ENCODE data around the gene STXBP4. TPM values are rescaled to one million over a fixed set of nuclear protein-coding genes. Genes with fewer than 3 reads are reported as not detected.

The STXBP4 gene
- total RNA-seq, 1 donor from 2014 or later: 9.4 TPM

GRCh38 chr17:55124730-55125360 lies 156.3 kb downstream of the STXBP4 start:
- Histone ChIP-seq H3K36me3 (ENCODE audit: control insufficient read depth in 3 of 3, insufficient read depth in 3 of 3, low read length in 3 of 3) (no peaks in the 10 kb centered on the region), H3K9ac (ENCODE audit: low read depth in 1 of 3, low read length in 3 of 3) (no peak overlapping the region), H3K9me3 (ENCODE audit: control insufficient read depth in 3 of 3, low read length in 3 of 3) (no peaks in the 10 kb centered on the region), H3K4me1 (ENCODE audit: control insufficient read depth in 3 of 3, insufficient read depth in 3 of 3, low read length in 3 of 3) (no peaks in the 10 kb centered on the region), H3K27me3 (ENCODE audit: control insufficient read depth in 3 of 3, insufficient read depth in 3 of 3, low read length in 3 of 3) (no peaks in the 10 kb centered on the region), H3K27ac (ENCODE audit: low read depth, low read length) (no peak overlapping the region), H3K4me3 (ENCODE audit: low read length in 3 of 3) (no peak overlapping the region)

- Histone ChIP-seq H3K4me3 (ENCODE audit: low read length in 3 of 3) (no peak overlapping the region), H3K4me1 (ENCODE audit: control insufficient read depth in 3 of 3, insufficient read depth in 3 of 3, low read length in 3 of 3) (no peaks in the 10 kb centered on the region), H3K27ac (ENCODE audit: low read depth, low read length) (no peak overlapping the region), H3K9me3 (ENCODE audit: control insufficient read depth in 3 of 3, low read length in 3 of 3) (no peaks in the 10 kb centered on the region), H3K9ac (ENCODE audit: low read depth in 1 of 3, low read length in 3 of 3) (no peak overlapping the region), H3K27me3 (ENCODE audit: control insufficient read depth in 3 of 3, insufficient read depth in 3 of 3, low read length in 3 of 3) (no peaks in the 10 kb centered on the region), H3K36me3 (ENCODE audit: control insufficient read depth in 3 of 3, insufficient read depth in 3 of 3, low read length in 3 of 3) (no peaks in the 10 kb centered on the region)
Observed at GRCh38 chr17:55133583-55133982, 165.0 kb downstream of the STXBP4 start.

- Histone ChIP-seq H3K9ac (ENCODE audit: low read depth in 1 of 3, low read length in 3 of 3) (no peak overlapping the region), H3K4me1 (ENCODE audit: control insufficient read depth in 3 of 3, insufficient read depth in 3 of 3, low read length in 3 of 3) (no peaks in the 10 kb centered on the region), H3K27ac (ENCODE audit: low read depth, low read length) (no peak overlapping the region), H3K27me3 (ENCODE audit: control insufficient read depth in 3 of 3, insufficient read depth in 3 of 3, low read length in 3 of 3) (no peaks in the 10 kb centered on the region), H3K4me3 (ENCODE audit: low read length in 3 of 3) (no peak overlapping the region), H3K36me3 (ENCODE audit: control insufficient read depth in 3 of 3, insufficient read depth in 3 of 3, low read length in 3 of 3) (no peaks in the 10 kb centered on the region), H3K9me3 (ENCODE audit: control insufficient read depth in 3 of 3, low read length in 3 of 3) (no peaks in the 10 kb centered on the region)
Observed at GRCh38 chr17:55134486-55135157, 166.1 kb downstream of the STXBP4 start.

- H3K27me3 ChIP-seq (ENCODE audit: control insufficient read depth in 3 of 3, insufficient read depth in 3 of 3, low read length in 3 of 3): no peaks in the 10 kb centered on the region
- H3K9me3 ChIP-seq (ENCODE audit: control insufficient read depth in 3 of 3, low read length in 3 of 3): no peaks in the 10 kb centered on the region
- H3K36me3 ChIP-seq (ENCODE audit: control insufficient read depth in 3 of 3, insufficient read depth in 3 of 3, low read length in 3 of 3): peaks cover 0 to 3% (median 0%) of the 10 kb centered on the region in 3 donors
- H3K4me3 ChIP-seq (ENCODE audit: low read length in 3 of 3): no peak overlapping the region
- H3K27ac ChIP-seq (ENCODE audit: low read depth, low read length): no peak overlapping the region
- H3K4me1 ChIP-seq (ENCODE audit: control insufficient read depth in 3 of 3, insufficient read depth in 3 of 3, low read length in 3 of 3): no peaks in the 10 kb centered on the region
- no peak overlapping the region for H3K9ac ChIP-seq (ENCODE audit: low read depth in 1 of 3, low read length in 3 of 3)
Observed at GRCh38 chr17:55140809-55141208, 172.2 kb downstream of the STXBP4 start.

GRCh38 chr17:55144518-55144917 lies 176.0 kb downstream of the STXBP4 start:
- Histone ChIP-seq H3K9ac (ENCODE audit: low read depth in 1 of 3, low read length in 3 of 3) (no peak overlapping the region), H3K27me3 (ENCODE audit: control insufficient read depth in 3 of 3, insufficient read depth in 3 of 3, low read length in 3 of 3) (no peaks in the 10 kb centered on the region), H3K36me3 (ENCODE audit: control insufficient read depth in 3 of 3, insufficient read depth in 3 of 3, low read length in 3 of 3) (peaks cover 0 to 3% (median 0%) of the 10 kb centered on the region in 3 donors), H3K4me3 (ENCODE audit: low read length in 3 of 3) (no peak overlapping the region), H3K4me1 (ENCODE audit: control insufficient read depth in 3 of 3, insufficient read depth in 3 of 3, low read length in 3 of 3) (no peaks in the 10 kb centered on the region), H3K9me3 (ENCODE audit: control insufficient read depth in 3 of 3, low read length in 3 of 3) (no peaks in the 10 kb centered on the region), H3K27ac (ENCODE audit: low read depth, low read length) (no peak overlapping the region)

- H3K9me3 ChIP-seq (ENCODE audit: control insufficient read depth in 3 of 3, low read length in 3 of 3): no peaks in the 10 kb centered on the region
Observed at GRCh38 chr17:55149485-55149884, 180.9 kb downstream of the STXBP4 start.

GRCh38 chr17:55152236-55152635 lies 183.7 kb downstream of the STXBP4 start:
- Histone ChIP-seq H3K27ac (ENCODE audit: low read depth, low read length) (no peak overlapping the region), H3K9ac (ENCODE audit: low read depth in 1 of 3, low read length in 3 of 3) (no peak overlapping the region), H3K4me3 (ENCODE audit: low read length in 3 of 3) (no peak overlapping the region), H3K27me3 (ENCODE audit: control insufficient read depth in 3 of 3, insufficient read depth in 3 of 3, low read length in 3 of 3) (no peaks in the 10 kb centered on the region), H3K4me1 (ENCODE audit: control insufficient read depth in 3 of 3, insufficient read depth in 3 of 3, low read length in 3 of 3) (peaks cover 0 to 3% (median 2%) of the 10 kb centered on the region in 3 donors), H3K36me3 (ENCODE audit: control insufficient read depth in 3 of 3, insufficient read depth in 3 of 3, low read length in 3 of 3) (no peaks in the 10 kb centered on the region), H3K9me3 (ENCODE audit: control insufficient read depth in 3 of 3, low read length in 3 of 3) (no peaks in the 10 kb centered on the region)

More at GRCh38 chr17:55149485-55149884, 180.9 kb downstream of the STXBP4 start:
- peaks cover 0 to 3% (median 0%) of the 10 kb centered on the region in 3 donors for H3K36me3 ChIP-seq (ENCODE audit: control insufficient read depth in 3 of 3, insufficient read depth in 3 of 3, low read length in 3 of 3)
- no peak overlapping the region for H3K27ac ChIP-seq (ENCODE audit: low read depth, low read length)
- H3K4me1 ChIP-seq (ENCODE audit: control insufficient read depth in 3 of 3, insufficient read depth in 3 of 3, low read length in 3 of 3): no peaks in the 10 kb centered on the region
- no peaks in the 10 kb centered on the region for H3K27me3 ChIP-seq (ENCODE audit: control insufficient read depth in 3 of 3, insufficient read depth in 3 of 3, low read length in 3 of 3)
- no peak overlapping the region for H3K9ac ChIP-seq (ENCODE audit: low read depth in 1 of 3, low read length in 3 of 3)
- no peak overlapping the region for H3K4me3 ChIP-seq (ENCODE audit: low read length in 3 of 3)

GRCh38 chr17:55154101-55154500 lies 185.5 kb downstream of the STXBP4 start:
- Histone ChIP-seq H3K4me1 (ENCODE audit: control insufficient read depth in 3 of 3, insufficient read depth in 3 of 3, low read length in 3 of 3) (peaks cover 0 to 3% (median 2%) of the 10 kb centered on the region in 3 donors), H3K4me3 (ENCODE audit: low read length in 3 of 3) (no peak overlapping the region), H3K9me3 (ENCODE audit: control insufficient read depth in 3 of 3, low read length in 3 of 3) (no peaks in the 10 kb centered on the region), H3K9ac (ENCODE audit: low read depth in 1 of 3, low read length in 3 of 3) (no peak overlapping the region), H3K27ac (ENCODE audit: low read depth, low read length) (no peak overlapping the region), H3K27me3 (ENCODE audit: control insufficient read depth in 3 of 3, insufficient read depth in 3 of 3, low read length in 3 of 3) (no peaks in the 10 kb centered on the region), H3K36me3 (ENCODE audit: control insufficient read depth in 3 of 3, insufficient read depth in 3 of 3, low read length in 3 of 3) (no peaks in the 10 kb centered on the region)

GRCh38 chr17:55155856-55156560 lies 187.4 kb downstream of the STXBP4 start:
- Histone ChIP-seq H3K9ac (ENCODE audit: low read depth in 1 of 3, low read length in 3 of 3) (no peak overlapping the region), H3K36me3 (ENCODE audit: control insufficient read depth in 3 of 3, insufficient read depth in 3 of 3, low read length in 3 of 3) (no peaks in the 10 kb centered on the region), H3K9me3 (ENCODE audit: control insufficient read depth in 3 of 3, low read length in 3 of 3) (no peaks in the 10 kb centered on the region), H3K27me3 (ENCODE audit: control insufficient read depth in 3 of 3, insufficient read depth in 3 of 3, low read length in 3 of 3) (no peaks in the 10 kb centered on the region), H3K4me1 (ENCODE audit: control insufficient read depth in 3 of 3, insufficient read depth in 3 of 3, low read length in 3 of 3) (peaks cover 0 to 3% (median 2%) of the 10 kb centered on the region in 3 donors), H3K4me3 (ENCODE audit: low read length in 3 of 3) (no peak overlapping the region), H3K27ac (ENCODE audit: low read depth, low read length) (no peak overlapping the region)

- Histone ChIP-seq H3K36me3 (ENCODE audit: control insufficient read depth in 3 of 3, insufficient read depth in 3 of 3, low read length in 3 of 3) (no peaks in the 10 kb centered on the region), H3K4me1 (ENCODE audit: control insufficient read depth in 3 of 3, insufficient read depth in 3 of 3, low read length in 3 of 3) (peaks cover 0 to 3% (median 2%) of the 10 kb centered on the region in 3 donors), H3K27ac (ENCODE audit: low read depth, low read length) (no peak overlapping the region), H3K9ac (ENCODE audit: low read depth in 1 of 3, low read length in 3 of 3) (no peak overlapping the region), H3K4me3 (ENCODE audit: low read length in 3 of 3) (no peak overlapping the region), H3K27me3 (ENCODE audit: control insufficient read depth in 3 of 3, insufficient read depth in 3 of 3, low read length in 3 of 3) (no peaks in the 10 kb centered on the region), H3K9me3 (ENCODE audit: control insufficient read depth in 3 of 3, low read length in 3 of 3) (no peaks in the 10 kb centered on the region)
Observed at GRCh38 chr17:55157165-55157564, 188.6 kb downstream of the STXBP4 start.

Measured in skeletal muscle tissue (tissue), 4 donors.